ENCODE data around the gene EML1.

- peak; percentile 52 to 93 (median 79) for TF ChIP-seq CTCF (IDR thresholded peaks at IDR 0.05)
- no peak for TF ChIP-seq POLR2A (IDR thresholded peaks at IDR 0.05)
Measured at GRCh38 chr14:99946652-99947489, 153.7 kb downstream of the EML1 start.
